NCI-H460 (cell line): ENCODE results near the gene BBIP1. TPM values are rescaled to one million over a fixed set of nuclear protein-coding genes. Genes with fewer than 3 reads are reported as not detected.

Source experiments
- total RNA-seq: library from RNA; depleted of rRNA; stranded (reverse); fragments of >200 nt; shearing (Covaris generic); gene quantifications from 2 replicates; pipeline ENCODE4 v1.2.3, GENCODE V29; 2014; rRNA removed

BBIP1 gene
- total RNA-seq, 1 experiment from 2014 or later = 95.8 TPM

Other genes with a start within 250 kb of the BBIP1 start
- 71.5 and 82.1 TPM in 2 replicates for gene PDCD4, start 47.3 kb downstream of the BBIP1 start, total RNA-seq
- 32.0 and 34.8 TPM in 2 replicates for gene SHOC2, start 424 bp upstream of the BBIP1 start, total RNA-seq
- not detected in 2 replicates for gene ADRA2A, start 157.8 kb upstream of the BBIP1 start, total RNA-seq